Measurements from ENCODE around the gene GEN1.

Gene GEN1

GRCh38 chr2:17814601-17815000 is 60.7 kb downstream of the GEN1 start:
- Histone ChIP-seq H3K27ac (ENCODE audit: low read depth, low read length) (no peak overlapping the region), H3K9me2 (replicated peaks; ENCODE audit: control insufficient read depth, low read length) (no peaks in the 10 kb centered on the region), H3K9me3 (ENCODE audit: control insufficient read depth, insufficient read depth, low read length) (no peaks in the 10 kb centered on the region), H4K20me1 (ENCODE audit: control insufficient read depth, insufficient read depth, low read depth, low read length) (no peaks in the 10 kb centered on the region), H3K36me3 (ENCODE audit: control insufficient read depth, low read length) (no peaks in the 10 kb centered on the region), H3K79me2 (ENCODE audit: control insufficient read depth, low read length) (no peaks in the 10 kb centered on the region), H3K4me2 (ENCODE audit: low read length) (no peak overlapping the region), H3K4me1 (ENCODE audit: control insufficient read depth, low read length) (peaks cover 18% of the 10 kb centered on the region), H3F3A (ENCODE audit: control insufficient read depth, insufficient read depth) (no peaks in the 10 kb centered on the region), H3K4me3 (ENCODE audit: low read length) (no peak overlapping the region), H3K27me3 (ENCODE audit: control insufficient read depth, low read length) (no peaks in the 10 kb centered on the region)
- TF ChIP-seq CTCF (IDR thresholded peaks at IDR 0.05; ENCODE audit: low read depth, low read length, poor library complexity, severe bottlenecking) = no peak
- TF ChIP-seq EZH2phosphoT487 (IDR thresholded peaks at IDR 0.05; ENCODE audit: borderline replicate concordance, low read length) = no peak

GRCh38 chr2:17815468-17816184 is 61.7 kb downstream of the GEN1 start:
- H3K27ac ChIP-seq (ENCODE audit: low read depth, low read length) = no peak overlapping the region
- no peak overlapping the region for H3K4me2 ChIP-seq (ENCODE audit: low read length)

GRCh38 chr2:17816396-17817245 is 62.7 kb downstream of the GEN1 start, which contains the start of gene MSGN1:
TSS of gene MSGN1 (plus strand) at chr2:17816460. CDS start at chr2:17816519, 59 bp downstream.
- no peaks in the 10 kb centered on the region for H4K20me1 ChIP-seq (ENCODE audit: control insufficient read depth, insufficient read depth, low read depth, low read length)
- H3K9me2 ChIP-seq (replicated peaks; ENCODE audit: control insufficient read depth, low read length) = no peaks in the 10 kb centered on the region
- no peak within 1 kb of the TSS for H3K27ac ChIP-seq (ENCODE audit: low read depth, low read length)
- H3K27me3 ChIP-seq (ENCODE audit: control insufficient read depth, low read length) = no peaks in the 10 kb centered on the region
- no peaks in the 10 kb centered on the region for H3K36me3 ChIP-seq (ENCODE audit: control insufficient read depth, low read length)
- no peaks in the 10 kb centered on the region for H3F3A ChIP-seq (ENCODE audit: control insufficient read depth, insufficient read depth)
- H3K79me2 ChIP-seq (ENCODE audit: control insufficient read depth, low read length) = no peaks in the 10 kb centered on the region
- no peak for TF ChIP-seq EZH2phosphoT487 (IDR thresholded peaks at IDR 0.05; ENCODE audit: borderline replicate concordance, low read length)
- TF ChIP-seq CTCF (IDR thresholded peaks at IDR 0.05; ENCODE audit: low read depth, low read length, poor library complexity, severe bottlenecking) = no peak
- no peaks in the 10 kb centered on the region for H3K9me3 ChIP-seq (ENCODE audit: control insufficient read depth, insufficient read depth, low read length)
- H3K4me3 ChIP-seq (ENCODE audit: low read length) = no peak within 1 kb of the TSS
- no peak within 1 kb of the TSS for H3K4me2 ChIP-seq (ENCODE audit: low read length)
- peaks cover 21% of the 10 kb centered on the region for H3K4me1 ChIP-seq (ENCODE audit: control insufficient read depth, low read length)

More at GRCh38 chr2:17815468-17816184, 61.7 kb downstream of the GEN1 start:
- H3K4me1 ChIP-seq (ENCODE audit: control insufficient read depth, low read length) = peaks cover 18% of the 10 kb centered on the region
- H3K79me2 ChIP-seq (ENCODE audit: control insufficient read depth, low read length) = no peaks in the 10 kb centered on the region
- no peak overlapping the region for H3K4me3 ChIP-seq (ENCODE audit: low read length)
- H3K36me3 ChIP-seq (ENCODE audit: control insufficient read depth, low read length) = no peaks in the 10 kb centered on the region
- H3K27me3 ChIP-seq (ENCODE audit: control insufficient read depth, low read length) = no peaks in the 10 kb centered on the region
- H4K20me1 ChIP-seq (ENCODE audit: control insufficient read depth, insufficient read depth, low read depth, low read length) = no peaks in the 10 kb centered on the region
- TF ChIP-seq EZH2phosphoT487 (IDR thresholded peaks at IDR 0.05; ENCODE audit: borderline replicate concordance, low read length) = no peak
- no peak for TF ChIP-seq CTCF (IDR thresholded peaks at IDR 0.05; ENCODE audit: low read depth, low read length, poor library complexity, severe bottlenecking)
- H3F3A ChIP-seq (ENCODE audit: control insufficient read depth, insufficient read depth) = no peaks in the 10 kb centered on the region
- H3K9me3 ChIP-seq (ENCODE audit: control insufficient read depth, insufficient read depth, low read length) = no peaks in the 10 kb centered on the region
- H3K9me2 ChIP-seq (replicated peaks; ENCODE audit: control insufficient read depth, low read length) = no peaks in the 10 kb centered on the region

All from DOHH2 (cell line).